Stimulated activated effector memory CD8-positive, alpha-beta T cell treated with anti-CD3 and anti-CD28 coated beads, Interleukin-12 subunit alpha, Interleukin-12 subunit beta, amount 100 ng/mL, for 72 hours (primary cell): ENCODE results near the gene PLEKHA5.
"Not testable (repeated sequence)": the region's sequence is repeated elsewhere in the genome, so short reads cannot be mapped to it uniquely, and the experiment has no call there.

Experiments used
- ATAC-seq: fragments of 150-1000 bp; cut with Tn5 transposase; 2 replicates; pipeline ENCODE4 v1.10.0; 2021
- DNase-seq, 2 donors: peaks; one replicate each; pipeline ENCODE4 v3.0.0; 2021 to 2022; ENCODE audit warnings: low spot score in 2 of 2
- H3K27ac Mint-ChIP-seq: one replicate; pipeline ENCODE4 v1.8.0; 2022; ENCODE audit warnings: mild to moderate bottlenecking, mixed read lengths
- H3K36me3 Mint-ChIP-seq: one replicate; pipeline ENCODE4 v1.8.0; 2022; ENCODE audit warnings: mild to moderate bottlenecking, mixed read lengths
- H3K4me1 Mint-ChIP-seq: one replicate; pipeline ENCODE4 v1.8.0; 2022; ENCODE audit warnings: mixed read lengths
- H3K4me3 Mint-ChIP-seq: one replicate; pipeline ENCODE4 v1.8.0; 2022; ENCODE audit warnings: mild to moderate bottlenecking, mixed read lengths
- H3K9me3 Mint-ChIP-seq: one replicate; pipeline ENCODE4 v1.8.0; 2022; ENCODE audit warnings: mixed read lengths

The PLEKHA5 gene, protein sequence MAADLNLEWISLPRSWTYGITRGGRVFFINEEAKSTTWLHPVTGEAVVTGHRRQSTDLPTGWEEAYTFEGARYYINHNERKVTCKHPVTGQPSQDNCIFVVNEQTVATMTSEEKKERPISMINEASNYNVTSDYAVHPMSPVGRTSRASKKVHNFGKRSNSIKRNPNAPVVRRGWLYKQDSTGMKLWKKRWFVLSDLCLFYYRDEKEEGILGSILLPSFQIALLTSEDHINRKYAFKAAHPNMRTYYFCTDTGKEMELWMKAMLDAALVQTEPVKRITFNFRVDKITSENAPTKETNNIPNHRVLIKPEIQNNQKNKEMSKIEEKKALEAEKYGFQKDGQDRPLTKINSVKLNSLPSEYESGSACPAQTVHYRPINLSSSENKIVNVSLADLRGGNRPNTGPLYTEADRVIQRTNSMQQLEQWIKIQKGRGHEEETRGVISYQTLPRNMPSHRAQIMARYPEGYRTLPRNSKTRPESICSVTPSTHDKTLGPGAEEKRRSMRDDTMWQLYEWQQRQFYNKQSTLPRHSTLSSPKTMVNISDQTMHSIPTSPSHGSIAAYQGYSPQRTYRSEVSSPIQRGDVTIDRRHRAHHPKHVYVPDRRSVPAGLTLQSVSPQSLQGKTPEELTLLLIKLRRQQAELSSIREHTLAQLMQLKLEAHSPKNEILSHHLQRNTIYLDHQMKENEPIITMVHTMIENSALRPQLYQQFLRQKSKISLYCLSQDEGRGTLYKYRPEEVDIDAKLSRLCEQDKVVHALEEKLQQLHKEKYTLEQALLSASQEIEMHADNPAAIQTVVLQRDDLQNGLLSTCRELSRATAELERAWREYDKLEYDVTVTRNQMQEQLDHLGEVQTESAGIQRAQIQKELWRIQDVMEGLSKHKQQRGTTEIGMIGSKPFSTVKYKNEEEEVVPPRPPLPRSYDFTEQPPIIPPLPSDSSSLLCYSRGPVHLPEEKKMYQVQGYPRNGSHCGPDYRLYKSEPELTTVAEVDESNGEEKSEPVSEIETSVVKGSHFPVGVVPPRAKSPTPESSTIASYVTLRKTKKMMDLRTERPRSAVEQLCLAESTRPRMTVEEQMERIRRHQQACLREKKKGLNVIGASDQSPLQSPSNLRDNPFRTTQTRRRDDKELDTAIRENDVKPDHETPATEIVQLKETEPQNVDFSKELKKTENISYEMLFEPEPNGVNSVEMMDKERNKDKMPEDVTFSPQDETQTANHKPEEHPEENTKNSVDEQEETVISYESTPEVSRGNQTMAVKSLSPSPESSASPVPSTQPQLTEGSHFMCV

DNA sequence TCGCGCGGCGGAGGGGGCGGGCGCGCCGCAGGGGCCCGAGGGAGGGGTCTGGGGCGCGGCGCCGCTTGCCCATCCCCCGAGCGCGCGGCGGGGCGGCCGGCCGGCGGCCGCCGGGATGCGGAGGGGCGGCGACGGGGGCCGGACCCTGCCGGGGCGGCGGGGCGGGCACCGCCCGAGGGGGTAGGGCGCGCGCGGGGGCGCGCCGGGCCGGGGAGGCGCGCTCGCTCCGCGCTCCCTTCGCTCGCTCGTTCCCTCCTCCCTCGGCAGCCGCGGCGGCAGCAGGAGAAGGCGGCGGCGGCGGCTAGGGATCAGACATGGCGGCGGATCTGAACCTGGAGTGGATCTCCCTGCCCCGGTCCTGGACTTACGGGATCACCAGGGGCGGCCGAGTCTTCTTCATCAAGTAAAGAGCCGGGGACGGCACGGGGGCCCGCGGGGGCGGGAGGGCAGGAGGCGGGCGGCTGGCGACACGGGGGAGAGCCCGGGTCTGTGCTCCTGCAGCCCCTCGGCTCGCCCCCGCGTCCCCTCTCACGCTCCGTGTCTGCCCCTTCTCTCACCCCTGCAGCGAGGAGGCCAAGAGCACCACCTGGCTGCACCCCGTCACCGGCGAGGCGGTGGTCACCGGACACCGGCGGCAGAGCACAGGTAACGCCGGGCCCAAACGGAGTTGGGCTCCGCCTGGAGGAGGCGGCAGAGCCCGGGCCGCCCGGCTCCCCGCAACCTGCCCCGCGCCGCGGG lies at the start of gene PLEKHA5:
Gene PLEKHA5, plus strand, starts transcription at position 248 of the 738 bp plus-strand sequence. Its CDS starts 67 bp downstream, at position 315.
- ATAC-seq = peak; percentile 69
- DNase-seq = peak; percentile 36 to 75
- H3K4me3 Mint-ChIP-seq = peak within 1 kb of the TSS; percentile 93
- H3K27ac Mint-ChIP-seq = peak within 1 kb of the TSS; percentile 82
- no peaks in the 10 kb centered on the region for H3K36me3 Mint-ChIP-seq
- H3K9me3 Mint-ChIP-seq = peaks cover 12% of the 10 kb centered on the region
- peaks cover 14% of the 10 kb centered on the region for H3K4me1 Mint-ChIP-seq

DNA sequence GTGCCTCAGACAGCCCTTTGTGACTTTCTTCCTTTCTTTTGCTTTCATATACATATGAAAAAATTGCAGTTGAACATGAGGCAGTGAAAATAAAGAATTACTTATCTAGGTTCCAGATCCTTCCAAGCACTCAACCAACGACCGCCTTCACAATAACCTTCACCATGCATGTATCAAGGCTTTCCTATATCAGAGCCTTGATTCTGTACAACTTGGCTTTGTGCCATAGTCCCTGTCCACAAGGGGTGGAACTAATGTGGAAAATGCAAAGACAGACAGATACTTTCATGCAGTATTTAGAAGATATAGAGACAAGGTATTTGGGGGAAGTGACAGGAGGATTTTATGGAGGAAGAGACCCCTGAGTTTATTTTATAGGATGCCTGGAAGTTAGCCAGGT lies 48.6 kb upstream of the PLEKHA5 start:
- ATAC-seq = no peak

DNA sequence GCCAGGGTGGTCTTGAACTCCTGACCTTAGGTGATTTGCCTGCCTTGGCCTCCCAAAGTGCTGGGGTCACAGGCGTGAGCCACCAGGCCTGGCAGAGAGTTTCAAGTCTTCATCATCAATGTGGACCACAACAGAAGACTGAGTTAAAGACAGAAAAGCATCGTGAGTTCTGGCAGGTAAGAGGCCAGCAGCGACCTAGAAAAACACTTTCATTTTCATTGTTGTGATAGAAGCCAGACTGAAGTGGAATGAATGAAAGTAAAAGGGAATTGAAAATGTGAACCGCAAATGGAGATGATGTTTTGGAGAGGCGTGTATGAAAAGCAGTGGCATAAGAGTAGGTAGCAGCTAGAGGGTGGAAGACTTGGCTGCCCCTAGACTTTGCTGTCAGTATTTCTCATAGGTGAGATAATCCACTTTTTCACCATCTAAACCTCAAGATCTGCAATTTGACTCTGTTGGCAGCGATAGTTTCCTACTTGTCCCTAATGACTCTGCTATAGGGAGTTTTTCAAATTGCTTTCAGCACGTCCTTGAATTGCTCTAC lies 47.1 kb upstream of the PLEKHA5 start:
- no peaks in the 10 kb centered on the region for H3K36me3 Mint-ChIP-seq
- H3K4me3 Mint-ChIP-seq = no peak overlapping the region
- DNase-seq (no peak), ATAC-seq (peak; percentile 67)
- H3K9me3 Mint-ChIP-seq = no peaks in the 10 kb centered on the region
- peaks cover 6% of the 10 kb centered on the region for H3K4me1 Mint-ChIP-seq
- H3K27ac Mint-ChIP-seq = no peak overlapping the region

More for the DNA sequence above, 48.6 kb upstream of the PLEKHA5 start:
- Mint-ChIP-seq H3K9me3 (no peaks in the 10 kb centered on the region), H3K27ac (no peak overlapping the region), H3K4me1 (peaks cover 6% of the 10 kb centered on the region), H3K36me3 (no peaks in the 10 kb centered on the region), H3K4me3 (no peak overlapping the region)
- DNase-seq = no peak

DNA sequence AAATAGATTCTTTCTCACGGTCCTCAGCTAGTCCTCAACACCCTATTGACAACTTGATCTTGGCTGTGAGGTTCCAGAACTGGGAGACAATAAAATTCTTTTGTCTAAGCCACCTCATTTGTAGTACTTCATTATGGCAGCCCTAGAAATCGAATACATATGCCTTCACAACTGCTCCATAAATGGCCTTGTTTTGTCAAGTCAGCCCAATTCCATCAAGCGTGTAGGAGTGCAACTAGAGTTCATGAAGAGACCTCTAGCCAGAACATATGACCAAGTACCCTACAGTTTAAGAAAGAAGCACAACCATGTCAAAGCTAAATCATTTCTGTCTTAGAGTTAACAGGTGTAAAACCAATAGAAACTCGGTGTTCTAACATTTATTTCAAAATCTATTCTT lies 45.0 kb upstream of the PLEKHA5 start:
- H3K27ac Mint-ChIP-seq = no peak overlapping the region
- no peaks in the 10 kb centered on the region for H3K9me3 Mint-ChIP-seq
- DNase-seq (no peak), ATAC-seq (no peak)
- H3K4me1 Mint-ChIP-seq = peaks cover 6% of the 10 kb centered on the region
- H3K36me3 Mint-ChIP-seq = no peaks in the 10 kb centered on the region
- no peak overlapping the region for H3K4me3 Mint-ChIP-seq

DNA sequence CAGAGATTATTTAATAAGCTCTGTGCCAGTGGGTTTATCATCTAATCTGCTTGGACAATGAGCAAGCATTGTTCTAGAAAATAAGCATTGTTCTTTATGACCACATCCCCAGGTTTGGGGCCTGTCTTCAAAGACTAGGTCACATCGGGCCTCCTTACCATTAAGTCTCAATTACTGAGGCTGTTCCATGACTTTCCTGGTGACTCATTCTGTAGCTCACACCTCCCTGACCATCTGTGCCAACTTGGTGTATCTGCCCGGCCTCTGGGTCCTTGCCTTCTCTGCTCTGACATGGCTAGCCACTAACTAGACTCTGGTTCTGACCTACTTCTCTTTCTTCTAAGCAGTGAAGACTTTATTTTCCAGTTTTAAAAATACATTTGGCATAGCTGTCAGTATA lies 44.4 kb upstream of the PLEKHA5 start:
- Mint-ChIP-seq H3K4me1 (peaks cover 6% of the 10 kb centered on the region), H3K4me3 (no peak overlapping the region), H3K27ac (no peak overlapping the region), H3K36me3 (no peaks in the 10 kb centered on the region), H3K9me3 (no peaks in the 10 kb centered on the region)
- DNase-seq (no peak), ATAC-seq (no peak)

DNA sequence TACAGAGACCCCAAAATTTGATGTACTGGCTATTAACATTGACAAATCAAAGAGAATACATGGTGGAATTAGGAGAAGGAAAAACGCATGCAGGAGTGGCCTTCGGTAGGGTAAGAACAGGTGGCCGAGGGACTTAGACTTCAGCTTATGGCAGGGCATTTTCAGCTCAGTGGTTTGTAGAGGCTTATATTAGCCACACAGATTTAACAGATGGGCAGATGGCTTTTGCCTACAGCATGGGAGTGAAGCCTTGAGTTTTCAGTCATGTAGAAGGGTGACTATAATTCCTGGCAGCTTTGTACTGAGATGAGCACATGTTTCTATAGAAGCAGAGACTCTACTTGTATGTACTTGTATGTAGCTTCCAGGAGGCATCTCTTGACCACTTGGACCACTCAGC lies 40.9 kb upstream of the PLEKHA5 start:
- DNase-seq (no peak), ATAC-seq (no peak)
- H3K9me3 Mint-ChIP-seq = no peaks in the 10 kb centered on the region
- no peaks in the 10 kb centered on the region for H3K4me1 Mint-ChIP-seq
- no peaks in the 10 kb centered on the region for H3K36me3 Mint-ChIP-seq
- no peak overlapping the region for H3K4me3 Mint-ChIP-seq
- no peak overlapping the region for H3K27ac Mint-ChIP-seq

DNA sequence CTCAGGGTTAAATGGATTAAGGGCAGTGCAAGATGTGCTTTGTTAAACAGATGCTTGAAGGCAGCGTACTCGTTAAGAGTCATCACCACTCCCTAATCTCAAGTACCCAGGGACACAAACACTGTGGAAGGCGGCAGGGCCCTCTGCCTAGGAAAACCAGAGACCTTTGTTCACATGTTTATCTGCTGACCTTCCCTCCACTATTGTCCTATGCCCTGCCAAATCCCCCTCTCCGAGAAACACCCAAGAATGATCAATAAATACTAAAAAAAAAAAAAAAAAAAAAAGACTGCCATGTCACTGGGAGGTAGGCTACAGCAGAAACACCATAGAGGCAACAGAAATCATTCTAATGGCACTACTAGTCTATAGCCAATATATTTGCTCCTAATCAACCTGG lies 37.1 kb upstream of the PLEKHA5 start:
- not testable (repeated sequence) for H3K36me3 Mint-ChIP-seq, H3K4me3 Mint-ChIP-seq, ATAC-seq, H3K4me1 Mint-ChIP-seq, H3K27ac Mint-ChIP-seq, DNase-seq, H3K9me3 Mint-ChIP-seq

DNA sequence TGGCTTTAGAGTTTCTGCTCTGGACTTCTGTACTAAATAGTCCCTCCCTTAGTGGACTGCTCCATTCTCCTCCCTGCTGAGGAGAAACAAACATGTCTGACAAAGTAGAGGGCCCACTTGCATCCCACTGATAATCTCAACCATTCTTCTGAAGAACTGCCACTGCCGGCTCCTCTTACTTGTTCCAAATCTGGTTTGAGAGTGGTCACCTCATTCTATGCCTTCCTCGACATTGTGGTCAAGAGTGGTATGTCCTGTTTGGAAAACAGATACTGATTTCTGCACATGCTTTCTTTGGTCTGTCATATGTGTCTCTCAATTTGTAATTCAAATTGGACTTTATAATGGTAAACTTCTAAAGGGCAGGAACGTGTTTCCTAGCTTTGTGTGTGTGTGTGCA lies 36.3 kb upstream of the PLEKHA5 start:
- ATAC-seq = no peak
- H3K36me3 Mint-ChIP-seq = no peaks in the 10 kb centered on the region
- DNase-seq = no peak
- no peak overlapping the region for H3K4me3 Mint-ChIP-seq
- H3K4me1 Mint-ChIP-seq = no peaks in the 10 kb centered on the region
- H3K27ac Mint-ChIP-seq = no peak overlapping the region
- H3K9me3 Mint-ChIP-seq = no peaks in the 10 kb centered on the region

DNA sequence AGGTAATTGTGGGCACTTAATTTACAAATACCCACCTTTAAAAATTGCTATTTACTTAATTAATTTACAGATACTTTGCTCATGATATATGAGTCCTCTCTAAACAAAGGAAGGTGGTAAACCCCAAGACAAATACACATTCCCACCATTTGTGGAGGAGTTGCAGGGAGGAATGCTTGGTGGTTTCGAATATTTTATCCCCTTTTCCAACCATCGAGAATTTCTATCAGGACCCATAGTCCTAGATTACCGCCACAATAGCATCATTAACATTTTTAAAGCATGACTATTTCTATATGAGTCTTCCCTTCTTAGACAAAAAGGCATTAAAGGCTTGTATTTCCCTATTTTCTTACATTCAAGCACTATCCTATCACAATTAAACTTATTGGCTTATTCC lies 34.2 kb upstream of the PLEKHA5 start:
- no peak overlapping the region for H3K4me3 Mint-ChIP-seq
- DNase-seq = no peak
- no peaks in the 10 kb centered on the region for H3K36me3 Mint-ChIP-seq
- H3K9me3 Mint-ChIP-seq = no peaks in the 10 kb centered on the region
- no peak overlapping the region for H3K27ac Mint-ChIP-seq
- no peak for ATAC-seq
- no peaks in the 10 kb centered on the region for H3K4me1 Mint-ChIP-seq

DNA sequence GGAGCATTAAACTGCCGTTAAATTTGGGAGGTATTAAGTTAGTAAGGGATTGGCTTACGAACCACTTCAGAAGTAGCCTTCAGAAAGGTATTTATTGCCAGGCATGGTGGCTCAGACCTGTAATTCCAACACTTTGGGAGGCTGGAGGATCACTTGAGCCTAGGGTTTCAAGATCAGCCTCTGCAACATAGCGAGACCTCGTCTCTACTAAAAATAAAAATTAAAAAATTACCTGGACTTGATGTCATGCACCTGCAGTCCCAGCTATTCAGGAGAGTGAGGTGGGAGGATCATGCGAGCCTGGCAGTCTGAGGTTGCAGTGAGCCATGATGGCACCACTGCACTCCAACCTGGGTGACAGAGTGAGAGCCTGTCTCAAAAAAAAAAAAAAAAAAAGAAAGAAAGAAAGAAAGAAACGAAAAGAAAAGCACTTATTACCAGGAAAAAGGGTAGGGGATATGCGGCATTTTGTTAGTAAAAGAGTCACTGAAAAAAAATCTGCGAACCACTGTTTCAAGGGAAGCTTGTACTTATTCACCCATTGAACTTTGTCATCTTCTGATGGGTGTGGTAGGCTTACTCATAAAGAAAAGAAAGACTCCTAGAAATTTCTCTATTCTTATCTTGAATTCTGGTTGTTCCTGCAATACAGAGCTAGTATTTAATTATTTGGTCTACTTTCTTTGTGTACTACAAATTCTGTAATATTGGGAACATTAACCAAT lies 33.6 kb upstream of the PLEKHA5 start:
- ATAC-seq = no peak

DNA sequence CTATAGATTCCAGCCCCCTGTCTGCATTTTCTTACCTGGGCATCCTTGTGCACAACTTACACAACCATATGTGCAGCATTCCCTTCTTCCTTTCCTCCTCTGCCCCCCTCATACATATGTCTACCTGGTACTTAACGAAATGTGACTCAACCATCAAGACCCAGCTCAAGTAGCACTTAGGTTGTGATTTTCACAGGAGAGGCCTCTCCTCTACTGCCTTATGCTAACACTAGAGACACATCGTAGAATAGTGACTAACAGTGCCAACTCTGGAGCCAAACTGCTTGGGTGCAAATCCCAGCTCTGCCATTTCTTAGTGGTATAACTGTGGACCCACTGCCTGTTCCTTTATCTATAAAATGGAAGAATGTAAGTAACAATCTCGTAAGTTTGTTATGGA lies 24.1 kb upstream of the PLEKHA5 start:
- no peak for DNase-seq
- no peaks in the 10 kb centered on the region for H3K4me1 Mint-ChIP-seq
- no peak for ATAC-seq
- H3K9me3 Mint-ChIP-seq = no peaks in the 10 kb centered on the region
- H3K27ac Mint-ChIP-seq = no peak overlapping the region
- H3K36me3 Mint-ChIP-seq = no peaks in the 10 kb centered on the region
- H3K4me3 Mint-ChIP-seq = no peak overlapping the region

More for the DNA sequence above, 33.6 kb upstream of the PLEKHA5 start:
- no peaks in the 10 kb centered on the region for H3K4me1 Mint-ChIP-seq
- no peaks in the 10 kb centered on the region for H3K36me3 Mint-ChIP-seq
- DNase-seq = no peak
- no peaks in the 10 kb centered on the region for H3K9me3 Mint-ChIP-seq
- H3K4me3 Mint-ChIP-seq = no peak overlapping the region
- no peak overlapping the region for H3K27ac Mint-ChIP-seq

DNA sequence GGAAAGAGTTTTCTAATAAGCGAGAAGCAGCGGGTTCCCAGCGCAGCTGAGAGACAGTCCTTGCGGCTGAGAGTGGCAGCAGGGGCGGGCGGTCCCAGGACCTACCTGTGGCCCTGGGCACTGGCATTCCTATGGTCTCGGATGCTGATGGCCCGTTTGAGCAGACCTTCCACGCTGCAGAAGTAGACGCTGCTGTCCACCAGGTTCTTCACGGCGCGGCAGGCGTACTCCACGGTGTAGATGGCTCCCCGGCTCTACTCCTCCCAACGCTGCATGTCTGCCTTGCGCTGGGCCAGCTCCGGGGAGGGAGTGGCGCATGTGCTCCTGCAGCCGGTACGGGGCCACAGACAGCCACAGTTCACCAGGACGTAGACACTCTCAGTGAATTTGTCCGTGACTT lies 21.8 kb upstream of the PLEKHA5 start:
- Mint-ChIP-seq H3K36me3 (no peaks in the 10 kb centered on the region), H3K4me1 (no peaks in the 10 kb centered on the region), H3K27ac (no peak overlapping the region), H3K4me3 (no peak overlapping the region), H3K9me3 (no peaks in the 10 kb centered on the region)
- ATAC-seq (no peak), DNase-seq (no peak)

DNA sequence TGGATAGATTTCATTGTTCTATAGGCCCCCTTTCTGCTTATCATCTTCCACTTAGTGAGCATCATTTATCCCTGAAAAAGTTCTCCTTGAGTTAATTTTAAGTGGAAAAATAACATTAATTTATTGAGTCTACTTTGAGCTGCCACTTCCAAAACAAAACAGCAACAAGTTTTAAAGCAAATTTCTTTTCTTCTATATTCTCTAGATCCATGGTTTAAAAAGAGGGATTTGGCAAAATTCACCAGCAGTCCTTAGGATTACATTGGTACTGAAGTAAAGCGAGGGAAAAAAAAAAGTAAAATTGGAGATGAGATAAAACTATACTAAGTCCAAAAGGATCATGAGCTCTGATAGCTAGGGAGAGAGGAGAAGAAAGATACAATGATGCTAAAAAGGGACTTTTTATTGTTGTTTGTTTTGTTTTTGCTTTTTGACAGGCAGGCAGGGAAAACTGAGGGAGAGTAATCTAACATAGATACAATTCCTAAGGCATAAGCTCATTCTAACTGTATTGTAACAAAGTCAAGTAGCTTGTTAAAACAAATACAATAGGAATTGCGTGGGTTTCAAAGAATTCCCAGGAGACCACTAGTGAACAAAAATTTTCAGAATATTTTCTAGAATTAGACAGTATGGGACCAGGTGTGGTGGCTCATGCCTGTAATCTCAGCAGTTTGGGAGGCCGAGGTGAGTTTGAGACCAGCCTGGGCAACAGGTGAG lies 19.2 kb upstream of the PLEKHA5 start:
- H3K27ac Mint-ChIP-seq = no peak overlapping the region
- no peaks in the 10 kb centered on the region for H3K4me1 Mint-ChIP-seq

More for the DNA sequence above, 19.2 kb upstream of the PLEKHA5 start:
- DNase-seq = no peak
- H3K36me3 Mint-ChIP-seq = no peaks in the 10 kb centered on the region
- no peaks in the 10 kb centered on the region for H3K9me3 Mint-ChIP-seq
- no peak for ATAC-seq
- H3K4me3 Mint-ChIP-seq = no peak overlapping the region
